Liver (tissue), 4 donors: Measurements from ENCODE around the gene SAMSN1. TPM values are rescaled to one million over a fixed set of nuclear protein-coding genes. Genes with fewer than 3 reads are reported as not detected.

Source experiments
- polyA plus RNA-seq, 2 donors: library from polyadenylated mRNA; stranded (reverse) in 1 of 2; unstranded in 1 of 2; fragments of 200-250 nt in 1 of 2; fragments of >200 nt in 1 of 2; fragmentation: Nextera tagmentation in 1 of 2; extraction: Ambion mirVana in 1 of 2; gene quantifications; one replicate each; pipeline versions ENCODE4 v1.2.1 to v1.2.3, GENCODE V29; 2013 to 2015
- total RNA-seq, 2 donors: library from RNA; depleted of rRNA; stranded (reverse); fragments of >200 nt; gene quantifications; one replicate each; pipeline ENCODE4 v1.2.3, GENCODE V29; 2014
- donor health status: healthy.
- donor health status: healthy.
- donor health status: healthy.

The SAMSN1 gene
- total and polyA plus RNA-seq, 4 donors, result 2.2 to 9.0 (median 3.4) TPM

Other genes with a start within 250 kb of the SAMSN1 start
- 10 to 100 TPM; 18.6 to 37.2 TPM for gene HSPA13, start 163.2 kb downstream of the SAMSN1 start, total RNA-seq
- 1 to 10 TPM; 4.9 to 7.8 TPM for gene HSPA13, start 163.2 kb downstream of the SAMSN1 start, polyA plus RNA-seq